Activated CD8-positive, alpha-beta T cell treated with anti-CD3 and anti-CD28 coated beads for 36 hours (primary cell): ENCODE measurements around the gene MAP7. TPM values are rescaled to one million over a fixed set of nuclear protein-coding genes. Genes with fewer than 3 reads are reported as not detected.

Experiments
- ATAC-seq: fragments of 200-7000 bp; cut with Tn5 transposase; one replicate; pipeline ENCODE4 v1.10.0; 2021; ENCODE audit warnings: mild to moderate bottlenecking, moderate library complexity
- CTCF ChIA-PET: fragments of 350-600 bp; sonication (Branson Sonifier 250); formaldehyde crosslinking; loops from one replicate; lab custom pipeline; 2021; ENCODE audit warnings: antibody characterized with exemption; lab: Charles Lee
- POLR2A ChIA-PET: fragments of 350-600 bp; sonication (Branson Sonifier 250); formaldehyde crosslinking; loops from one replicate; lab custom pipeline; 2021; ENCODE audit warnings: antibody characterized with exemption; lab: Charles Lee
- DNase-seq: peaks from one replicate; pipeline ENCODE4 v3.0.0-alpha.2; 2020
- H3K27ac Mint-ChIP-seq: one replicate; pipeline ENCODE4 v1.8.0; 2021; ENCODE audit warnings: mild to moderate bottlenecking, mixed read lengths
- H3K27me3 Mint-ChIP-seq: one replicate; pipeline ENCODE4 v1.8.0; 2021; ENCODE audit warnings: mixed read lengths
- H3K36me3 Mint-ChIP-seq: one replicate; pipeline ENCODE4 v1.8.0; 2021; ENCODE audit warnings: low read depth, mixed read lengths
- H3K4me1 Mint-ChIP-seq: one replicate; pipeline ENCODE4 v1.8.0; 2021; ENCODE audit warnings: low read depth, mixed read lengths
- H3K4me3 Mint-ChIP-seq: one replicate; pipeline ENCODE4 v1.8.0; 2021; ENCODE audit warnings: mild to moderate bottlenecking, moderate library complexity, mixed read lengths
- H3K9me3 Mint-ChIP-seq: one replicate; pipeline ENCODE4 v1.8.0; 2021; ENCODE audit warnings: mixed read lengths
- CTCF ChIP-seq: fragments of 200-600 bp; IDR thresholded peaks from one replicate; pipeline ENCODE4 v1.8.0; 2022; ENCODE audit warnings: antibody characterized with exemption, mild to moderate bottlenecking
- intact Hi-C: fragments of 100-400 bp; cut with micrococcal nuclease; formaldehyde crosslinking; loops from one replicate; pipeline ENCODE4 v1.10.0; 2022
- total RNA-seq, 2 experiments: library from RNA; stranded (reverse); gene quantifications; one replicate each; pipeline ENCODE4 v1.2.3, GENCODE V29; 2021

Gene MAP7
- total RNA-seq, 2 experiments from 2014 or later = 0.47 to 0.67 TPM

GRCh38 chr6:136304410-136304809 lies 245.8 kb downstream of the MAP7 start:
- DNase-seq (no peak), ATAC-seq (no peak)
- no peak for TF ChIP-seq CTCF
- peaks cover 2% of the 10 kb centered on the region for H3K9me3 Mint-ChIP-seq
- H3K36me3 Mint-ChIP-seq = no peaks in the 10 kb centered on the region
- ChIA-PET CTCF (interaction anchor here (0.7 to 1.6 kb wide), 2 partner anchors 14 to 78 kb away, joined by 3 read pairs; no protein-coding TSS in a partner anchor), POLR2A (interaction anchor here (1.0 kb wide), 1 partner anchor 15 kb away, joined by 6 read pairs; the partner anchor contains the start of gene BCLAF1)
- intact Hi-C loops = no loop called here
- H3K4me3 Mint-ChIP-seq = no peak overlapping the region
- H3K27ac Mint-ChIP-seq = no peak overlapping the region
- H3K4me1 Mint-ChIP-seq = no peaks in the 10 kb centered on the region
- peaks cover 3% of the 10 kb centered on the region for H3K27me3 Mint-ChIP-seq

- no peak overlapping the region for H3K27ac Mint-ChIP-seq
- intact Hi-C loops = no loop called here
- POLR2A ChIA-PET = interaction anchor here (0.6 to 1.1 kb wide), 2 partner anchors 13 to 846 kb away, joined by 3 read pairs; partner anchors contain the start of gene BCLAF1
- ATAC-seq = no peak
- H3K4me1 Mint-ChIP-seq = no peaks in the 10 kb centered on the region
- H3K4me3 Mint-ChIP-seq = no peak overlapping the region
- no peaks in the 10 kb centered on the region for H3K36me3 Mint-ChIP-seq
- CTCF ChIA-PET = interaction anchor here (1.6 kb wide), 1 partner anchor 77 kb away, joined by 3 read pairs; no protein-coding TSS in a partner anchor
- peaks cover 2% of the 10 kb centered on the region for H3K9me3 Mint-ChIP-seq
- no peak for TF ChIP-seq CTCF
- H3K27me3 Mint-ChIP-seq = peaks cover 3% of the 10 kb centered on the region
- DNase-seq = no peak
Observed at GRCh38 chr6:136303516-136303915, 246.7 kb downstream of the MAP7 start.

GRCh38 chr6:136294621-136295020 lies 255.6 kb downstream of the MAP7 start:
- intact Hi-C loops = no loop called here
- ChIA-PET CTCF (no interaction called here), POLR2A (no interaction called here)
- ATAC-seq (no peak), DNase-seq (no peak)
- no peak overlapping the region for H3K27ac Mint-ChIP-seq
- H3K27me3 Mint-ChIP-seq = no peaks in the 10 kb centered on the region
- no peaks in the 10 kb centered on the region for H3K36me3 Mint-ChIP-seq
- H3K9me3 Mint-ChIP-seq = no peaks in the 10 kb centered on the region
- peaks cover 14% of the 10 kb centered on the region for H3K4me1 Mint-ChIP-seq
- no peak for TF ChIP-seq CTCF
- no peak overlapping the region for H3K4me3 Mint-ChIP-seq

Other genes starting within 250 kb of the MAP7 start
- 1 to 10 TPM; 4.4 to 4.6 TPM for gene MAP3K5, start 242.1 kb upstream of the MAP7 start, total RNA-seq